ENCODE data around the gene AGMAT. TPM values are rescaled to one million over a fixed set of nuclear protein-coding genes. Genes with fewer than 3 reads are reported as not detected.

The AGMAT gene
- total RNA-seq, 4 donors from 2014 or later, result 0.27 to 1.7 (median 0.59) TPM

GRCh38 chr1:15618655-15619525, 34.0 kb upstream of the AGMAT start:
- Histone ChIP-seq H3K36me3 (no peaks in the 10 kb centered on the region), H3K27me3 (no peaks in the 10 kb centered on the region), H3K27ac (peak overlapping the region; percentile 92 to 100 (median 99)), H3K4me1 (peaks cover 27 to 67% (median 50%) of the 10 kb centered on the region in 3 donors), H3K4me3 (peak overlapping the region; percentile 55 to 99 (median 93)), H3K9me3 (no peaks in the 10 kb centered on the region)
- DNase-seq, result no peak
- WGBS, 2 donors, result 62% methylated on average over 26 of the region's 26 CpGs
- intact Hi-C loops (cut with DNase I), result loop anchor here (5.0 kb wide), 1 partner anchor 63 kb away; the partner anchor contains the start of gene PLEKHM2
- TF ChIP-seq POLR2A (IDR thresholded peaks at IDR 0.05) (no peak), CTCF (IDR thresholded peaks at IDR 0.05) (peak in 3 of 6 experiments; percentile 10 to 35 (median 31))

DNA sequence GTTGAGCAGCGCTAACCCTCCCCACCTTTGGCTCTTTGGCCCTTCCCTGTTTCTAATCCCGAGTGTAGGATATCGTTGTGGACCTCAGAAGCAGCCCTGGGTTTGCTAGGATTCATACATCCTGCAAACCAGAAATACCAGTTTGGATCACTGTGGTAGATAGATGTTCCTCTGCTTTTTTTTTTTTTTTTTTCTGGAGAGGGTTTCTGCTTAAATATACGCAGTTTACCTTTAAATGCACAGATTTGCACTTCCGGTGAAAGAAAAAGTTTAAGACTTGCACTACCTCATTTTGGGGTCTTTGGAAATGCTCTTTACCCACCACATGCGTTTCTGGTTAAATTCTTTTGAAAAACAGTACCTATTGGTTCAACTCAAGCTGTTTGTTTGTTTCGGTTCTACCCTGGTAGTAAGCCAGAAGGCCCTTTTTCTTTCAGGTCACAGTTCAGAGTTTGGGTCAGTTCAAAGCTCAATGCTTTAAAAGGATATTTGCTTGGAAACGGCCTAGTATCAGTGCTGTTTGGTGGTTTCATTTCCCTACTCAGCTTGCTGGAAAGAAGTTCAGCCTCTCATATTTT, 33.3 kb upstream of the AGMAT start:
- Histone ChIP-seq H3K27ac (peak overlapping the region; percentile 92 to 100 (median 99)), H3K36me3 (no peaks in the 10 kb centered on the region), H3K4me3 (peak overlapping the region; percentile 55 to 99 (median 93)), H3K4me1 (peaks cover 27 to 60% (median 50%) of the 10 kb centered on the region in 3 donors), H3K27me3 (no peaks in the 10 kb centered on the region), H3K9me3 (no peaks in the 10 kb centered on the region)
- intact Hi-C loops (cut with DNase I), result loop anchor here (5.0 kb wide), 1 partner anchor 64 kb away; the partner anchor contains the start of gene PLEKHM2
- no peak for TF ChIP-seq CTCF (IDR thresholded peaks at IDR 0.05)
- no peak for TF ChIP-seq POLR2A (IDR thresholded peaks at IDR 0.05)
- no peak for DNase-seq
- WGBS, 2 donors, result 0 to 1% methylated on average over 8 of the region's 8 CpGs

DNA sequence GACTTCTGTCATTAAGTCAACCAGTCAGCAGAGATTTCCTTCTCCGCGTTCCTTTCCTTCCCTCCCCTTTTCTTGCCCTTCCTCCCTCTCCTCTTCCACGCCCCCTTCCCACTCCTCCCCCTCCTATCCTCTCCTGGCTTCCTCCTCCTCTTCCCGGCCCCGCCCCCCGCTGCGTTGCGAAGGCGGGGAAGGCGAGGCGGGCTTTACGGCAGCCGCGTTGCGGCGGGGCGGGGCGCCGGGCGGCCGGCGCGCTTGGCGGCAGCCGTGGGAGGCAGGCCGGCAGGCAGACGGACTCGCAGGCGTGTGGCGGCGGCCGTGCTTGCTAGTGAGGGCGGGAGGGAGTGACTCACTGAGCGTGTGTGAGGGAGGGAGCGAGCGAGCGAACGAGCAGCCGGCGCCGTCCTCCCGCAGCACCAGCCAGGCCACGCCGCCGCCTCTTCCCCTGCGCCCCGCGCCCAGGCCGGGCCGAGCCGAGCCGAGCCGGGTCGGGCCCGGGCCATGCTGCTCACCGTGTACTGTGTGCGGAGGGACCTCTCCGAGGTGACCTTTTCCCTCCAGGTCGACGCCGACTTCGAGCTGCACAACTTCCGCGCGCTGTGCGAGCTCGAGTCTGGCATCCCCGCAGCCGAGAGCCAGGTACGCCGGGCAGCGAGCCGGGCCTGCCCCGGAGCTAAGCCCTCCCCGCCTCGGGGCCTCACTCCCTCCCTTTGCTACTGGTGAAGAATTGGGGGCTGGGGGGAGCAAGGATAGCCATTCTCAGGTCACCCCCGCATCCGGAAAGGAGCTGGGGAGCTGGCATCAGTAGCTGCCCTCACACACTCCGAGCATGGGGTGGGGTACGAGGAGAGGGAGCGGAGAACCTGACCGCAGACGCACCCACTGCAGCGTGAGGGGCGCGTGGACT, 32.6 kb upstream of the AGMAT start, which contains the start of gene DDI2:
DDI2 (plus strand) TSS at position 286 of the 904 bp plus-strand sequence; CDS start at position 499, 213 bp downstream.
- Histone ChIP-seq H3K36me3 (no peaks in the 10 kb centered on the region), H3K4me1 (peaks cover 27 to 53% (median 43%) of the 10 kb centered on the region in 3 donors), H3K4me3 (peak within 1 kb of the TSS; percentile 55 to 99 (median 93)), H3K27ac (peak within 1 kb of the TSS; percentile 92 to 100 (median 99)), H3K27me3 (no peaks in the 10 kb centered on the region), H3K9me3 (no peaks in the 10 kb centered on the region)
- WGBS, 2 donors, result 0 to 1% methylated on average over 11 to 14 of the region's 86 CpGs
- intact Hi-C loops (cut with DNase I), result loop anchor here (5.0 kb wide), 1 partner anchor 65 kb away; the partner anchor contains the start of gene PLEKHM2
- DNase-seq, result peak; percentile 94
- TF ChIP-seq CTCF (IDR thresholded peaks at IDR 0.05) (no peak), POLR2A (IDR thresholded peaks at IDR 0.05) (peak in 3 of 4 donors; percentile 48 to 98 (median 96))

GRCh38 chr1:15616373-15617172, 31.7 kb upstream of the AGMAT start:
- H3K27ac ChIP-seq, result peak overlapping the region; percentile 87 to 100 (median 99)
- no peaks in the 10 kb centered on the region for H3K27me3 ChIP-seq
- TF ChIP-seq POLR2A (IDR thresholded peaks at IDR 0.05), result no peak
- no peak for TF ChIP-seq CTCF (IDR thresholded peaks at IDR 0.05)
- WGBS, 2 donors, result 24 to 25% methylated on average over 16 of the region's 16 CpGs
- peaks cover 27 to 44% (median 36%) of the 10 kb centered on the region in 3 donors for H3K4me1 ChIP-seq
- no peaks in the 10 kb centered on the region for H3K9me3 ChIP-seq
- DNase-seq, result no peak
- H3K36me3 ChIP-seq, result no peaks in the 10 kb centered on the region
- H3K4me3 ChIP-seq, result peak overlapping the region; percentile 55 to 99 (median 93)
- intact Hi-C loops (cut with DNase I), result loop anchor here (5.0 kb wide), 1 partner anchor 66 kb away; the partner anchor contains the start of gene PLEKHM2

All from esophagus squamous epithelium (tissue), 5 donors.